Measurements from ENCODE around the gene ADH7.

- no peak for TF ChIP-seq EP300 (IDR thresholded peaks at IDR 0.05)
- no peak for TF ChIP-seq CTCF (IDR thresholded peaks at IDR 0.05)
- no peak for TF ChIP-seq POLR2A (IDR thresholded peaks at IDR 0.05)
Measured at GRCh38 chr4:99394896-99395295, 40.2 kb downstream of the ADH7 start.

All from suprapubic skin (tissue), 3 donors.